Hepatocyte (in vitro differentiated cells): ENCODE data around the gene ENO2. TPM values are rescaled to one million over a fixed set of nuclear protein-coding genes. Genes with fewer than 3 reads are reported as not detected.
"Not testable (repeated sequence)": the region's sequence is repeated elsewhere in the genome, so short reads cannot be mapped to it uniquely, and the experiment has no call there.

Experiments
- DNase-seq: peaks from one replicate; pipeline ENCODE4 v3.0.0-alpha.2; 2016; ENCODE audit warnings: low spot score
- H2AFZ ChIP-seq: fragments of 200-600 bp; sonication (generic); 2 replicates; pipeline ENCODE4 v1.6.0; 2016; ENCODE audit warnings: antibody characterized with exemption, mild to moderate bottlenecking
- H3K27ac ChIP-seq: fragments of 200-600 bp; sonication (generic); 2 replicates; pipeline ENCODE4 v1.5.1; 2016; ENCODE audit warnings: mild to moderate bottlenecking
- H3K27me3 ChIP-seq: fragments of 200-600 bp; sonication (generic); 2 replicates; pipeline ENCODE4 v1.6.1; 2016
- H3K36me3 ChIP-seq: fragments of 200-600 bp; sonication (generic); replicated peaks from 2 replicates; pipeline ENCODE4 v1.5.1; 2016; ENCODE audit warnings: low read depth; ENCODE audit not compliant: insufficient read depth
- H3K4me1 ChIP-seq: fragments of 200-600 bp; sonication (generic); 2 replicates; pipeline ENCODE4 v1.5.1; 2016; ENCODE audit warnings: mild to moderate bottlenecking, moderate library complexity; ENCODE audit not compliant: insufficient read depth
- H3K4me2 ChIP-seq: fragments of 200-600 bp; sonication (generic); 2 replicates; pipeline ENCODE4 v1.6.0; 2016
- H3K4me3 ChIP-seq: fragments of 200-600 bp; sonication (generic); 2 replicates; pipeline ENCODE4 v1.5.1; 2016; ENCODE audit warnings: mild to moderate bottlenecking
- H3K79me2 ChIP-seq: fragments of 200-600 bp; sonication (generic); 2 replicates; pipeline ENCODE4 v1.6.0; 2017; ENCODE audit warnings: mild to moderate bottlenecking
- H3K9me2 ChIP-seq: fragments of 200-600 bp; sonication (generic); replicated peaks from 2 replicates; pipeline ENCODE4 v1.6.0; 2017; ENCODE audit warnings: mild to moderate bottlenecking; ENCODE audit not compliant: insufficient read depth
- H3K9me3 ChIP-seq: fragments of 200-600 bp; sonication (generic); 2 replicates; pipeline ENCODE4 v1.5.1; 2016; ENCODE audit warnings: low read depth, mild to moderate bottlenecking
- H4K20me1 ChIP-seq: fragments of 200-600 bp; sonication (generic); 2 replicates; pipeline ENCODE4 v1.6.0; 2016; ENCODE audit warnings: mild to moderate bottlenecking; ENCODE audit not compliant: insufficient read depth, poor library complexity, severe bottlenecking
- EZH2 ChIP-seq: fragments of 200-600 bp; sonication (generic); IDR thresholded peaks from 2 replicates; pipeline ENCODE4 v1.6.1; 2016; ENCODE audit warnings: antibody characterized with exemption, mild to moderate bottlenecking, borderline replicate concordance
- EZH2phosphoT487 ChIP-seq: fragments of 200-600 bp; sonication (generic); IDR thresholded peaks from one replicate; pipeline ENCODE4 v1.6.1; 2018; ENCODE audit warnings: antibody characterized with exemption, mild to moderate bottlenecking, low read depth, moderate library complexity; ENCODE audit not compliant: unreplicated experiment, severe bottlenecking
- WGBS: methylation state at CpG from one replicate; pipeline ENCODE4 v1.1.6; 2016; ENCODE audit warnings: low lambda C conversion rate; ENCODE audit errors: missing lambda C conversion rate; 5-methylcytosine and 5-hydroxymethylcytosine counted together
- polyA plus RNA-seq: library from polyadenylated mRNA; unstranded; fragments of >200 nt; fragmentation: Nextera tagmentation; extraction: Ambion mirVana; gene quantifications from 2 replicates; pipeline ENCODE4 v1.2.1, GENCODE V29; 2016
- total RNA-seq: library from RNA; depleted of rRNA; stranded (reverse); fragments of >200 nt; gene quantifications from 2 replicates; pipeline ENCODE4 v1.2.3, GENCODE V29; 2014
- TF ChIP-seq, protein P1 (sequence below): fragments of 200-600 bp; sonication (generic); IDR thresholded peaks from 2 replicates; pipeline ENCODE4 v1.5.1; 2016; ENCODE audit warnings: antibody characterized with exemption, mild to moderate bottlenecking; ENCODE audit not compliant: poor library complexity

Gene ENO2
- total and polyA plus RNA-seq, 2 experiments from 2014 or later, result 11.8 to 14.2 TPM

DNA sequence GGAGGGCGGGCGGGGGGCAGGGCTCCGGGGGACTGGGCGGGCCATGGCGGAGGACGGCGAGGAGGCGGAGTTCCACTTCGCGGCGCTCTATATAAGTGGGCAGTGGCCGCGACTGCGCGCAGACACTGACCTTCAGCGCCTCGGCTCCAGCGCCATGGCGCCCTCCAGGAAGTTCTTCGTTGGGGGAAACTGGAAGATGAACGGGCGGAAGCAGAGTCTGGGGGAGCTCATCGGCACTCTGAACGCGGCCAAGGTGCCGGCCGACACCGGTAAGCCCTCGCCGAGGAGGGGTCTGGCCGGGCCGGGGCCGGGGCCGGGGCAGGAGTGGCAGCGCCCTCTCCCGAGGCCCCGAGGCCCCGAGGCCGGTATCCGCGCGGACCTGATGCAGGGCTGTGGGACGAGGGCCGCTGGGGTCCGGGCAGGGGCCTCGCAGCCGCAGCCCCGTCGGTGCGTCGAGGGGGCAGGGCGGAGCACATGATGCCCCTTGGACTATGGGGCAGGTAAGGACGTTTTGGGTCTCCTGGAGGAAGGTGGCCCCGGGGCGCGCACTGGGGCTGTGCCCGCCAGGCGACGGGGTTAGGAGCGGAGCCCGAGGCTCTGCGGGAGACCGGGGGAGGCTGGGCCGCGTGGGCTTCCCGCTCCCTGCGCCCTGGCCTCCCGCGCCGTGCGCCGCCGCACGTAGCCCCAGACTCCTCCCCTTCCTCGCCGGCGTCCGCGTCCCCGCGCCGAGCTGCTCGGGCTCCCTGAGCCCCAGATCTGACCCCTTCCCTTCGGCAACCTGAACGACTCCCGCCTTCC lies 46.8 kb upstream of the ENO2 start, which contains the start of gene TPI1:
Gene TPI1 (plus strand): TSS at position 119 of the 798 bp plus-strand sequence. CDS start 36 bp downstream, at position 155.
- peak; percentile 94 for DNase-seq
- H3K27ac ChIP-seq, result peak within 1 kb of the TSS; percentile 97
- peak within 1 kb of the TSS; percentile 94 for H3K4me3 ChIP-seq
- peaks cover 23% of the 10 kb centered on the region for H3K4me1 ChIP-seq
- no peak for TF ChIP-seq EZH2phosphoT487
- no peak for TF ChIP-seq EZH2
- TF ChIP-seq, protein P1, sequence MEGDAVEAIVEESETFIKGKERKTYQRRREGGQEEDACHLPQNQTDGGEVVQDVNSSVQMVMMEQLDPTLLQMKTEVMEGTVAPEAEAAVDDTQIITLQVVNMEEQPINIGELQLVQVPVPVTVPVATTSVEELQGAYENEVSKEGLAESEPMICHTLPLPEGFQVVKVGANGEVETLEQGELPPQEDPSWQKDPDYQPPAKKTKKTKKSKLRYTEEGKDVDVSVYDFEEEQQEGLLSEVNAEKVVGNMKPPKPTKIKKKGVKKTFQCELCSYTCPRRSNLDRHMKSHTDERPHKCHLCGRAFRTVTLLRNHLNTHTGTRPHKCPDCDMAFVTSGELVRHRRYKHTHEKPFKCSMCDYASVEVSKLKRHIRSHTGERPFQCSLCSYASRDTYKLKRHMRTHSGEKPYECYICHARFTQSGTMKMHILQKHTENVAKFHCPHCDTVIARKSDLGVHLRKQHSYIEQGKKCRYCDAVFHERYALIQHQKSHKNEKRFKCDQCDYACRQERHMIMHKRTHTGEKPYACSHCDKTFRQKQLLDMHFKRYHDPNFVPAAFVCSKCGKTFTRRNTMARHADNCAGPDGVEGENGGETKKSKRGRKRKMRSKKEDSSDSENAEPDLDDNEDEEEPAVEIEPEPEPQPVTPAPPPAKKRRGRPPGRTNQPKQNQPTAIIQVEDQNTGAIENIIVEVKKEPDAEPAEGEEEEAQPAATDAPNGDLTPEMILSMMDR, result no peak
- H3K36me3 ChIP-seq, result no peaks in the 10 kb centered on the region
- H4K20me1 ChIP-seq, result peaks cover 21% of the 10 kb centered on the region
- H3K9me3 ChIP-seq, result no peaks in the 10 kb centered on the region
- H2AFZ ChIP-seq, result peak within 1 kb of the TSS; percentile 37
- peak within 1 kb of the TSS; percentile 84 for H3K4me2 ChIP-seq
- peaks cover 36% of the 10 kb centered on the region for H3K79me2 ChIP-seq
- 4% methylated on average over 39 of the region's 86 CpGs for WGBS
- no peaks in the 10 kb centered on the region for H3K9me2 ChIP-seq
- H3K27me3 ChIP-seq, result no peaks in the 10 kb centered on the region

DNA sequence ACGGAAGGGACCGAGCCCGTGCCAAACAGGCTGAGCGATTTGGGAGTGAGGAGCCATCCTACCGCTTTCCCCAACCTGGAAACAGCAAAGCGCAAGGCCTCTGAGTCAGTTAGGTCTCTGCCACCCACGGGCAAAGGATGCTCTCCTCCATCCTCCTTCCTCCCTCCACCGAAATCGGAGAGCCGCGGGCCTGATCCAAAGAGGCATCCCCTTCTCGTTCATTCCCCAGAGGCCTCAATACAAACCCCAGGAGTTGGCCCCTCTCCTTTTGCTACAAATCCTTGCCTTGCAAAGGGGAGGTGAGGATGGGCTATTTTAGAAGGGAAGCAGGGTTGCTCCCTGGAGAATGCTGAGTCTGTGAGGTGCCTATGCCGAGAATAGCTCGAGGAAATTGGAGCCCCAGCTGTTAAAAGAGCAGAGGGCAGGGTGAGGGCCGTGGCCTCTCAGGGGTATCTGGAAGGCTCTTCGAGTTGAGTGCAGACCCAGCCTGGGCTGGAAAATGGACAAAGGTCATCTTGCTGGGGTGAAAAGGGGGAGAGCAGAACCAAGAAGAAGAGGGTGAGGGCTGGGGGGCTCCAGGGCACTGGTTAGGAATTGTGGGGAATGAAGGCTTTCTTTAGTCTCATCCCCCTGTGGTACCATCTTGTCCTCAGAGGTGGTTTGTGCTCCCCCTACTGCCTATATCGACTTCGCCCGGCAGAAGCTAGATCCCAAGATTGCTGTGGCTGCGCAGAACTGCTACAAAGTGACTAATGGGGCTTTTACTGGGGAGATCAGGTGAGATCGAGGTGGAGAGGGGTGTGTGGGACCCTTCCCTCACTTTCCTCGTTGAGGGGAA lies 46.0 kb upstream of the ENO2 start:
- H3K4me3 ChIP-seq, result peak overlapping the region; percentile 94
- peak overlapping the region; percentile 11 for H2AFZ ChIP-seq

DNA sequence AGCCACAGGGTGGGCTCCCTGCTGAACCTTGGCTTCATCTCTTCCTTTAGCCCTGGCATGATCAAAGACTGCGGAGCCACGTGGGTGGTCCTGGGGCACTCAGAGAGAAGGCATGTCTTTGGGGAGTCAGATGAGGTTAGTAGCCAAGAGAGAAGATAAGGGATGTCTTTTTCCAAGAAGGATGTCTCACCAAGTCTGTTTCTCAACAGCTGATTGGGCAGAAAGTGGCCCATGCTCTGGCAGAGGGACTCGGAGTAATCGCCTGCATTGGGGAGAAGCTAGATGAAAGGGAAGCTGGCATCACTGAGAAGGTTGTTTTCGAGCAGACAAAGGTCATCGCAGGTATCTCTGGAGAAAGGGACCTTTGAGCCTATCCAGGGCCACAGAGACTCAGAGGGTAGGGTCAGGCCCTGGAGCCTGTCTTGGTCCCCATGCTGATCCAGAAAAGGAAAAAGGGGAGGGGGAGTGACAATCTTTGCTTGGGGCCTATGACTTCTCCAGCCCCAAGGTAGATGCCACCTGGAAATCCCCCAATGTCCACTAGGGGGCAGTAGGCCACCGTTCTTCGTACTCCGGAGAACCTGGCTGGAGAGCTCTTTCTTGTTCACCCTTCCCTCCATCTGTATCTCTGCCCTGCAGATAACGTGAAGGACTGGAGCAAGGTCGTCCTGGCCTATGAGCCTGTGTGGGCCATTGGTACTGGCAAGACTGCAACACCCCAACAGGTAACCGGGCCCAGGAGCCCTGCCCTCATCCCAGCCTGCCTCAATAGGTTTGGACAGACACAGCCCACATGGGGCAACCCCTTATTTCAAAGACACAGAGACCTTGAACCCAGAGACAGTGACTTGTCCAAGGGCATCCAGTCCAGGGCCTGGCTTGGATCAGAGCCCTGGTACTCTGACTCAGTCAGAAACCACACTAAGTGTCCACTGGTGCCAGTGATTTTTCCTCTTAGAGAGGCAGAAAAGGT lies 45.0 kb upstream of the ENO2 start:
- Histone ChIP-seq H3K27me3 (no peaks in the 10 kb centered on the region), H3K9me2 (no peaks in the 10 kb centered on the region), H2AFZ (no peak overlapping the region), H3K79me2 (peaks cover 40% of the 10 kb centered on the region), H3K9me3 (no peaks in the 10 kb centered on the region), H3K4me1 (peaks cover 28% of the 10 kb centered on the region), H3K4me3 (peak overlapping the region; percentile 94), H3K36me3 (no peaks in the 10 kb centered on the region), H4K20me1 (peaks cover 21% of the 10 kb centered on the region), H3K4me2 (peak overlapping the region; percentile 84), H3K27ac (peak overlapping the region; percentile 97)
- 36% methylated on average over 12 of the region's 12 CpGs for WGBS
- TF ChIP-seq EZH2phosphoT487 (no peak), EZH2 (no peak)
- TF ChIP-seq, protein P1, result peak; percentile 82
- peak; percentile 93 for DNase-seq

More for the DNA sequence above, 46.0 kb upstream of the ENO2 start:
- Histone ChIP-seq H3K79me2 (peaks cover 36% of the 10 kb centered on the region), H3K4me1 (peaks cover 23% of the 10 kb centered on the region), H3K9me2 (no peaks in the 10 kb centered on the region), H3K36me3 (no peaks in the 10 kb centered on the region), H3K9me3 (no peaks in the 10 kb centered on the region), H3K4me2 (peak overlapping the region; percentile 84), H3K27me3 (no peaks in the 10 kb centered on the region), H4K20me1 (peaks cover 21% of the 10 kb centered on the region), H3K27ac (peak overlapping the region; percentile 97)
- TF ChIP-seq EZH2phosphoT487 (no peak), EZH2 (no peak)
- TF ChIP-seq, protein P1, result no peak
- no peak for DNase-seq
- 7% methylated on average over 22 of the region's 22 CpGs for WGBS

DNA sequence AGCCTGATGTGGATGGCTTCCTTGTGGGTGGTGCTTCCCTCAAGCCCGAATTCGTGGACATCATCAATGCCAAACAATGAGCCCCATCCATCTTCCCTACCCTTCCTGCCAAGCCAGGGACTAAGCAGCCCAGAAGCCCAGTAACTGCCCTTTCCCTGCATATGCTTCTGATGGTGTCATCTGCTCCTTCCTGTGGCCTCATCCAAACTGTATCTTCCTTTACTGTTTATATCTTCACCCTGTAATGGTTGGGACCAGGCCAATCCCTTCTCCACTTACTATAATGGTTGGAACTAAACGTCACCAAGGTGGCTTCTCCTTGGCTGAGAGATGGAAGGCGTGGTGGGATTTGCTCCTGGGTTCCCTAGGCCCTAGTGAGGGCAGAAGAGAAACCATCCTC lies 44.1 kb upstream of the ENO2 start:
- not testable (repeated sequence) for H3K27ac ChIP-seq, DNase-seq, H2AFZ ChIP-seq, H3K27me3 ChIP-seq, H3K36me3 ChIP-seq, H3K9me3 ChIP-seq, H3K9me2 ChIP-seq, H3K4me2 ChIP-seq, H3K4me3 ChIP-seq
- Histone ChIP-seq H3K4me1 (peaks cover 29% of the 10 kb centered on the region), H3K79me2 (peaks cover 44% of the 10 kb centered on the region), H4K20me1 (peaks cover 21% of the 10 kb centered on the region)
- 93% methylated on average over 4 of the region's 4 CpGs for WGBS
